GM06990 (cell line): ENCODE data around the gene TEX9.

ENCODE experiments used
- DNase-seq: peaks from one replicate; pipeline ENCODE4 v3.0.0-alpha.2; 2011; ENCODE audit not compliant: insufficient read length; ENCODE audit errors: extremely low read depth
- H3K27me3 ChIP-seq: replicated peaks from 2 replicates; pipeline ENCODE4 v1.6.0; 2011; ENCODE audit warnings: low read length; ENCODE audit not compliant: control insufficient read depth, insufficient read depth
- H3K36me3 ChIP-seq: 2 replicates; pipeline ENCODE4 v1.5.1; 2011; ENCODE audit warnings: low read length; ENCODE audit not compliant: control insufficient read depth, insufficient read depth
- H3K4me3 ChIP-seq: replicated peaks from 2 replicates; pipeline ENCODE4 v1.5.1; 2011; ENCODE audit warnings: low read depth, mild to moderate bottlenecking, control low read depth, low read length
- CTCF ChIP-seq: IDR thresholded peaks from 2 replicates; pipeline ENCODE4 v1.5.1; 2011; ENCODE audit warnings: low read length, control low read depth, mild to moderate bottlenecking, inconsistent platforms; ENCODE audit not compliant: insufficient read depth, poor library complexity, severe bottlenecking

The TEX9 gene

GRCh38 chr15:56460071-56460470, 94.8 kb downstream of the TEX9 start:
- no peaks in the 10 kb centered on the region; the same call in 1 of the 2 replicates for H3K36me3 ChIP-seq
- H3K4me3 ChIP-seq, result no peak overlapping the region
- H3K27me3 ChIP-seq, result no peaks in the 10 kb centered on the region
- no peak for TF ChIP-seq CTCF
- no peak for DNase-seq

- no peaks in the 10 kb centered on the region for H3K27me3 ChIP-seq
- no peak for DNase-seq
- no peaks in the 10 kb centered on the region; the same call in 1 of the 2 replicates for H3K36me3 ChIP-seq
- H3K4me3 ChIP-seq, result no peak overlapping the region
- no peak for TF ChIP-seq CTCF
Observed at GRCh38 chr15:56460947-56461346, 95.7 kb downstream of the TEX9 start.

- Histone ChIP-seq H3K36me3 (no peaks in the 10 kb centered on the region), H3K27me3 (no peaks in the 10 kb centered on the region), H3K4me3 (peak within 1 kb of the TSS; percentile 72)
- peak; percentile 92 for DNase-seq
- TF ChIP-seq CTCF, result no peak
Observed at GRCh38 chr15:56464893-56465520, 99.8 kb downstream of the TEX9 start, which contains the start of gene MNS1. Gene MNS1, minus strand, starts transcription at chr15:56465137. Its CDS starts 165 bp downstream, at chr15:56464972.

- Histone ChIP-seq H3K4me3 (no peak overlapping the region), H3K36me3 (no peaks in the 10 kb centered on the region), H3K27me3 (no peaks in the 10 kb centered on the region)
- no peak for DNase-seq
- no peak for TF ChIP-seq CTCF
Observed at GRCh38 chr15:56467616-56468015, 102.4 kb downstream of the TEX9 start.

- peak; percentile 28 for DNase-seq
- H3K27me3 ChIP-seq, result no peaks in the 10 kb centered on the region
- no peak for TF ChIP-seq CTCF
- H3K4me3 ChIP-seq, result peak overlapping the region; percentile 6; the same call in 1 of the 2 replicates
- H3K36me3 ChIP-seq, result no peaks in the 10 kb centered on the region
Observed at GRCh38 chr15:56468401-56468800, 103.2 kb downstream of the TEX9 start.
